Dendritic cell treated with granulocyte-macrophage colony-stimulating factor and Interleukin-4, amounts not matched to agents 40 ng/mL and 50 ng/mL, for 4 days (primary cell): ENCODE data around the gene PUS3.
"Not testable (repeated sequence)": the region's sequence is repeated elsewhere in the genome, so short reads cannot be mapped to it uniquely, and the experiment has no call there.

Experiments
- H3K27ac Mint-ChIP-seq: one replicate; pipeline ENCODE4 v1.8.0; 2022; ENCODE audit warnings: mild to moderate bottlenecking, mixed read lengths
- H3K27me3 Mint-ChIP-seq: one replicate; pipeline ENCODE4 v1.8.0; 2022; ENCODE audit warnings: mild to moderate bottlenecking, mixed read lengths
- H3K36me3 Mint-ChIP-seq: one replicate; pipeline ENCODE4 v1.8.0; 2022; ENCODE audit warnings: low read depth, mixed read lengths
- H3K4me1 Mint-ChIP-seq: one replicate; pipeline ENCODE4 v1.8.0; 2022; ENCODE audit warnings: low read depth, mixed read lengths
- H3K4me3 Mint-ChIP-seq: one replicate; pipeline ENCODE4 v1.8.0; 2022; ENCODE audit warnings: mild to moderate bottlenecking, moderate library complexity, mixed read lengths
- H3K9me3 Mint-ChIP-seq: one replicate; pipeline ENCODE4 v1.8.0; 2022; ENCODE audit warnings: mixed read lengths
- intact Hi-C: fragments of 100-400 bp; cut with micrococcal nuclease; formaldehyde crosslinking; loops from one replicate; pipeline ENCODE4 v1.15.0; 2022

The PUS3 gene

DNA sequence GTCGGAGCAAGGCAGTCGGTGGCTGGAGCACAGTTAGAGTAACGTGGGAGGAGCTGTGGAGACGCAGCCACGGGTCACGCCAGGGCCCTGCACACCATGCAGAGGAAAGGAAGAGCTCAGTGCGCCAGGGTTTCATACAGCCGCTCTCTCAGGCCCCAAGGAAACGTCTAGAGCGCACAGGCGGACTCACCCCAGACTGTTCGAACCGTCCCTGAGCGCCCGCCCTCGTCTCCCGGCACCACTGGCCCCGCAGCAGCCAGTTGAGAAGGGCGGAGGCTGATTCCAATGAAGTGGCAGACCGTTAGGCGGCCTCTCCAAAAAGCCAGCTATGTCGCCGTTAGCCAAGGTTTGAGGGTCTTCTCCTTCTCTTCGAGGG lies 16.0 kb downstream of the PUS3 start:
- no peaks in the 10 kb centered on the region for H3K9me3 Mint-ChIP-seq

DNA sequence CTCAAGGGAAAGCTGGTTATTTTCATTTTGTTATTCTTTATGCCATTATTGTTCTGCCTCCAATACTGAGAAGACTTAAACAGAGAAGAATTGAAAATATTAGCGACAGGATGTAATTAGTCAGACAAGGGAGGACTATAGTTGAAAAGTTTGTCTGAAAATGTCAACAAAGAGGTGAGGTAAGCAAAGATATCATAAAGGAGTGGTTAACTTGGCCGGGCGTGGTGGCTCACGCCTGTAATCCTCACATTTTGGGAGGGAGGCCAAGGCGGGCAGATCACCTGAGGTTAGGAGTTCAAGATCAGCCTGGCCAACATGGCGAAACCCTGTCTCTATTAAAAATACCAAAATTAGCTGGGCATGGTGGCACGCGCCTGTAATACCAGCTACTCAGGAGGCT lies 19.6 kb downstream of the PUS3 start:
- Mint-ChIP-seq H3K4me1 (peaks cover 10% of the 10 kb centered on the region), H3K27ac (no peak overlapping the region), H3K27me3 (peaks cover 15% of the 10 kb centered on the region), H3K4me3 (no peak overlapping the region), H3K9me3 (no peaks in the 10 kb centered on the region), H3K36me3 (peaks cover 7% of the 10 kb centered on the region)
- intact Hi-C loops: loop anchor here (10.0 kb wide), 1 partner anchor 929 kb away; the partner anchor contains the start of gene CCDC15

More for the DNA sequence above, 16.0 kb downstream of the PUS3 start:
- H3K36me3 Mint-ChIP-seq: peaks cover 15% of the 10 kb centered on the region
- intact Hi-C loops: loop anchor here (1.0 to 10.0 kb wide), 3 partner anchors 16 to 932 kb away; partner anchors contain the start of genes CCDC15, CHEK1 and PUS3
- peak overlapping the region; percentile 91 for H3K27ac Mint-ChIP-seq
- peaks cover 3% of the 10 kb centered on the region for H3K27me3 Mint-ChIP-seq
- peaks cover 18% of the 10 kb centered on the region for H3K4me1 Mint-ChIP-seq
- H3K4me3 Mint-ChIP-seq: peak overlapping the region; percentile 85

DNA sequence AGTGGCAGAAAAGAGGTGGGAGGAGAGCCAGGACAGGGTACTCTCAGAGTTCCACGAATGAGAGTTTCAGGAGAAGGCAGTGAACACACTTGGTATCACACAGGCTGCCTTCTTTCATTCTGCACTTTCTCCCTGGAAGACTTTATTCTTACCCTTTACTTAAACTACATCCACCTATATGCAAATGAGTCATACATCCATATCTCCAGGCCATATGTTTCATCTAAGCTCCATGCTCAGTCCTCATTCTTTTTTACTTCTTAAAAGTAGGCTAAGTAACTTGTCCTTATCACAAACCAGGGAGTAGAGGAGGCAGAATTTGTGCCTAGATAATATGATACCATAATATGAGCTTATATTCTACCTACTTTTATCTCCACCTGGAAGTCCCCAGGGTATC lies 21.7 kb downstream of the PUS3 start:
- no peaks in the 10 kb centered on the region for H3K4me1 Mint-ChIP-seq
- H3K27me3 Mint-ChIP-seq: peaks cover 17% of the 10 kb centered on the region
- intact Hi-C loops: loop anchor here (10.0 kb wide), 1 partner anchor 926 kb away; the partner anchor contains the start of gene CCDC15
- no peaks in the 10 kb centered on the region for H3K9me3 Mint-ChIP-seq
- H3K27ac Mint-ChIP-seq: no peak overlapping the region
- no peak overlapping the region for H3K4me3 Mint-ChIP-seq
- no peaks in the 10 kb centered on the region for H3K36me3 Mint-ChIP-seq

DNA sequence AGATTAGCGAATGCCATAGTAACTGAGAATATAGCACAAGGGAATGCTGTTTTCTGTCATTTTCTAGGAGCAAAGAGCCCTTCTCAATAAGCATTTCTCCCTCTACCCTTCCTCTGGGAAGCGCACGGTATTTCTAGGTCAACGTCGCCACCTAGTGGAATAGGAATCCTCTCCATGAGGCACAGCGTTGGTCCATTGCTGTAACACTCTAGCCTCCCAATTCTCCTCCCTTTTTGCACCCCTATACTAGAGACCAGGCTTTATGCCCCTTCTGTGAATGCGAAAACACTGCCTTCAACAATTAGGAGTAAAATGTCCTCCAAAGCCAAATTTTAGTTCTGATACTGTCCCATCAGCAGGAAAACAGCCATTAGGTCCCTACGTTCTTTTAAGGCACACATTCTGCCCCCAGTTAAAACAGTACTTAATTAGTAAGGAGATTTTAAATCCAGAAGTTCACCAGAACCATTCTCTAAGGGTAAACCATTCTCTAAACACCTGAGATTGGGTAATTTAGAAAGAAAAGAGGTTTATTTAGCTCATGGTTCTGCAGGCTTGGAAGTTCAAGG lies 28.4 kb downstream of the PUS3 start:
- Mint-ChIP-seq H3K4me1 (peaks cover 6% of the 10 kb centered on the region), H3K4me3 (no peak overlapping the region), H3K36me3 (no peaks in the 10 kb centered on the region), H3K27me3 (peaks cover 5% of the 10 kb centered on the region), H3K27ac (no peak overlapping the region), H3K9me3 (peaks cover 14% of the 10 kb centered on the region)
- intact Hi-C loops: loop anchor here (5.0 to 10.0 kb wide), 2 partner anchors 247 to 440 kb away; partner anchors contain the start of gene CHEK1

DNA sequence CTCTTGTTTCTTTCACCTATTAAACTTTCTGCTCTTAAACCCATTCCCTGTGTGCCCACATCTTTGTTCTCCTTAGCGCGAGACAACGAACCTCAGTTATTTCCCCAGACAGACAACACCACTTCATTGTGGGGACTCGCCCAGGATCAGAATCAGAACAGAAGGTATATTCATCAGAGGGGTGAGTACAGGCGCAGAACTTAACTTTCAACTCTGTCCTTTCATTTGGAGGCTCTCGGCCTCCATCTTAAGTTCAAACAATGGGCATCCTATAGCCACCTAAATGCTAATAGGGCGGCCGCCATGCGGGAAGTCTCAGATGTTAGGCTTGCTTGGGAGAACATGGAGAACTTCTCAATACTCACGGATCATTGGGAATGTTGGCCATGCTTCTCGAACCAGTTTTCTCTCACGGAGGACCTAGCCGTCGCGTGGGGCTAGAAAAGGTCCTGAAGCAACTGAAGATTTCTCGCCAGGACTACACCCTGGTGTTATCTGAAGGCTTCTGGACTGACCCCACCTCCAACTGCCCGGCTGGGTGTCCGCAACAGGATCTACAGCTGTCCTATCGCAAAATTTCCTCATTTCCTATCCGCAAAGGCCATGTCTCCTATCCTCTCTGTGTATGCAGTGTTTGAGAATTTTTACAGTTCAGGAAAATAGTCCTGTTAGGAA lies 29.0 kb downstream of the PUS3 start:
- Mint-ChIP-seq H3K36me3 (no peaks in the 10 kb centered on the region), H3K4me3 (no peak overlapping the region), H3K27ac (no peak overlapping the region)

DNA sequence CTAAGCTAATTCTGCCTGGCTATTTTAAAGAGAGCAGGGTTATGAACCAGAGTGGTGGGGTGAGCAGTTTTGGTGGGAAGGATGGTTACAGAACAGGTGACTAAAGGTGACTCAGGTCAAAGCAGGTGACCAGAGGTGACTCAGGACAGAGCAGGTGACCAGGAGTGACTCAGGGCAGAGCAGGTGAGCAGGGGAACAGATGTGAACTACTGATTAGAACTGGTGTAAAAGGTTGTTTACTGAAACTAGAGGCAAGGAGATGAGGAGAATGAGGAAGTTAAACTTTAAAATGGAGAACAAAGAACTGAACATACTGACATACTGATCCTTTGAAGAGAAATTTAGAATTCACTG lies 30.9 kb downstream of the PUS3 start:
- Mint-ChIP-seq H3K27me3 (peaks cover 3% of the 10 kb centered on the region), H3K4me1 (peaks cover 6% of the 10 kb centered on the region), H3K9me3 (peaks cover 14% of the 10 kb centered on the region), H3K27ac (peak overlapping the region; percentile 4), H3K4me3 (no peak overlapping the region), H3K36me3 (no peaks in the 10 kb centered on the region)
- intact Hi-C loops: loop anchor here (5.0 to 10.0 kb wide), 2 partner anchors 245 to 437 kb away; partner anchors contain the start of gene CHEK1

More for the DNA sequence above, 29.0 kb downstream of the PUS3 start:
- intact Hi-C loops: loop anchor here (5.0 to 10.0 kb wide), 2 partner anchors 247 to 439 kb away; partner anchors contain the start of gene CHEK1
- Mint-ChIP-seq H3K9me3 (peaks cover 14% of the 10 kb centered on the region), H3K27me3 (peaks cover 5% of the 10 kb centered on the region), H3K4me1 (peaks cover 6% of the 10 kb centered on the region)

DNA sequence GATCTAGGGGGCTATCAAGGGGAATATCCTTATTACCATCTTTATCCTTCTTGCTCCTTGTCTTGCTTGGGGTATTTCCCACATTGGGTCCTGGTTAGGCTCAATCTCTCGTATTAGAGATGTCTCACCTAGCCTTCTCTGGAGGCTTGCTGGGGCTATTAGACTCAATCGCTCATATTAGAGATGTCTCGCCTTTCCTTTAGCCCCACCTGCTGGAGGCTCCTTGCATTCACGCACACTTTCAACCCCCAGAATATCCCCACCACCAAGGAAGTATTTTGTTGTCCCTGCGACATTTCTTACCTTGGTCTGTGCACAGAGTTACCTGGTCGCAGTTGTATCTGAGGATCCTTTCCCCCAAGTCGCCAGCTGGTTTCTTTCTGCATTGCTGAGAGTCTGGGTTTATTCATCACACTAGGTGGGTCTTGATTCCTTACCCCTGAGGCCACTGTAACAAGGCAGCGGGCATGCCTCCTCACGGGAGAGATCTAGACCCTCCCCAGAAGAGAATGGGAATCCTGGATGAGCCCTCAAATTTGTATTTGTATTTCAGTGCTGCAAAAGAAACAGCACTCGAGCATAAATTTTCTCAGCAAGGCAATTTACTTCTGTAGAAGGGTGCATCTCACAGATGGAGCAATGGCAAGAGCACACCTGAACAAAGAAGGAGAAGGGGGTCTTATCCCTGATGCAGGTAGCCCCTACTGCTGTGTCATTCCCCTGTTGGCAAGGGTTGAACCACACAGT lies 31.4 kb downstream of the PUS3 start:
- intact Hi-C loops: loop anchor here (5.0 to 10.0 kb wide), 2 partner anchors 244 to 437 kb away; partner anchors contain the start of gene CHEK1
- Mint-ChIP-seq H3K27me3 (peaks cover 1% of the 10 kb centered on the region), H3K9me3 (peaks cover 14% of the 10 kb centered on the region), H3K4me1 (peaks cover 6% of the 10 kb centered on the region), H3K27ac (peak overlapping the region; percentile 4), H3K4me3 (no peak overlapping the region), H3K36me3 (no peaks in the 10 kb centered on the region)

DNA sequence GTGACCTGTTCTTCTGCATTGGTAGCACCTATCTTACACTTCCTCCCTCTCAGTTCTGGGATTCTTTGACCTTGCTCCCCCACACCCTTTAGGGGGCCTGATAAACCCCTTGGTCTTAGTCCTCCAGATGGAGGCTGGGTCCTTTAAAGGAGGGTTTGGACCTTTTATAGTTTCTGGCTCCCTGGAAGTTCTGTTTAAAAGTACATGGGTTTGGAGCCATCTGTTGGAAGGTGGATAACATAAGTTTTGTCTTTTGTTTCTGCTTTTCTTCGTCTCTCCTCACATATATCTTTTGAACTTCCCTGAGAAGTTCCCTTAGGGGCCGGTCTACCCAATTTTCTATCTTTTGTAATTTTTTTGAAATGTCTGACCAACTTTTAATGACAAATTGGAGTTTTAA lies 33.5 kb downstream of the PUS3 start:
- peaks cover 1% of the 10 kb centered on the region for H3K27me3 Mint-ChIP-seq
- peaks cover 14% of the 10 kb centered on the region for H3K9me3 Mint-ChIP-seq
- H3K4me3 Mint-ChIP-seq: no peak overlapping the region
- peaks cover 6% of the 10 kb centered on the region for H3K4me1 Mint-ChIP-seq
- H3K36me3 Mint-ChIP-seq: no peaks in the 10 kb centered on the region
- H3K27ac Mint-ChIP-seq: no peak overlapping the region
- intact Hi-C loops: no loop called here

DNA sequence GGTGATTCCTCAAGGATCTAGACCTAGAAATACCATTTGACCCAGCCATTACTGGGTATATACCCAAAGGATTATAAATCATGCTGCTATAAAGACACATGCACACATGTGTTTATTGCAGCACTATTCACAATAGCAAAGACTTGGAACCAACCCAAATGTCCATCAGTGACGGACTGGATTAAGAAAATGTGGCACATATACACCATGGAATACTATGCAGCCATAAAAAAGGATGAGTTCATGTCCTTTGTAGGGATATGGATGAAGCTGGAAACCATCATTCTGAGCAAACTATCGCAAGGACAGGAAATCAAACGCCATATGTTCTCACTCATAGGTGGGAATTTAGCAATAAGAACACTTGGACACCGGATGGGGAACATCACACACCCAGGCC lies 37.7 kb downstream of the PUS3 start:
- H3K9me3 Mint-ChIP-seq, intact Hi-C loops, H3K27ac Mint-ChIP-seq, H3K4me3 Mint-ChIP-seq, H3K36me3 Mint-ChIP-seq, H3K4me1 Mint-ChIP-seq, H3K27me3 Mint-ChIP-seq: not testable (repeated sequence)

DNA sequence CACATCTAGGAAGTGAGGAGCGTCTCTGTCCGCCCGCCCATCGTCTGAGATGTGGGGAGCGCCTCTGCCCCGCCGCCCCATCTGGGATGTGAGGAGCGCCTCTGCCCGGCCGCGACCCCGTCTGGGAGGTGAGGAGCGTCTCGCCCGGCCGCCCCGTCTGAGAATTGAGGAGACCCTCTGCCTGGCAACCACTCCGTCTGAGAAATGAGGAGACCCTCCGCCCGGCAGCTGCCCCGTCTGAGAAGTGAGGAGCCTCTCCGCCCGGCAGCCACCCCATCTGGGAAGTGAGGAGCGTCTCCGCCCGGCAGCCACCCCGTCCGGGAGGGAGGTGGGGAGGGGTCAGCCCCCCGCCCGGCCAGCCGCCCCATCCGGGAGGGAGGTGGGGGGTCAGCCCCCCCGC lies 40.2 kb downstream of the PUS3 start:
- intact Hi-C loops, H3K4me1 Mint-ChIP-seq, H3K27me3 Mint-ChIP-seq, H3K27ac Mint-ChIP-seq, H3K36me3 Mint-ChIP-seq, H3K4me3 Mint-ChIP-seq: not testable (repeated sequence)
- peaks cover 16% of the 10 kb centered on the region for H3K9me3 Mint-ChIP-seq

DNA sequence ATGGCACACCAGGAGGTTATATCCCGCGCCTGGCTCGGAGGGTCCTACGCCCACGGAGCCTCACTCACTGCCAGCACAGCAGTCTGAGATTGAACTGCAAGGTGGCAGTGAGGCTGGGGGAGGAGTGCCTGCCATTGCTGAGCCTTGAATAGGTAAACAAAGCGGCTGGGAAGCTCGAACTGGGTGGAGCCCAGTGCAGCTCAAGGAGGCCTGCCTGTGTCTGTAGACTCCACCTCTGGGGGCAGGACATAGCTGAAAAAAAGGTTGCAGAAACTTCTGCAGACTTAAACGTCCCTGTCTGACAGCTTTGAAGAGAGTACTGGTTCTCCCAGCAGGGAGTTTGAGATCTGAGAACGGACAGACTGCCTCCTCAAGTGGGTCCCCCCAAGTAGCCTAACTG lies 45.3 kb downstream of the PUS3 start:
- H3K36me3 Mint-ChIP-seq, H3K27me3 Mint-ChIP-seq, H3K4me1 Mint-ChIP-seq, intact Hi-C loops, H3K4me3 Mint-ChIP-seq, H3K27ac Mint-ChIP-seq: not testable (repeated sequence)
- peaks cover 16% of the 10 kb centered on the region for H3K9me3 Mint-ChIP-seq

DNA sequence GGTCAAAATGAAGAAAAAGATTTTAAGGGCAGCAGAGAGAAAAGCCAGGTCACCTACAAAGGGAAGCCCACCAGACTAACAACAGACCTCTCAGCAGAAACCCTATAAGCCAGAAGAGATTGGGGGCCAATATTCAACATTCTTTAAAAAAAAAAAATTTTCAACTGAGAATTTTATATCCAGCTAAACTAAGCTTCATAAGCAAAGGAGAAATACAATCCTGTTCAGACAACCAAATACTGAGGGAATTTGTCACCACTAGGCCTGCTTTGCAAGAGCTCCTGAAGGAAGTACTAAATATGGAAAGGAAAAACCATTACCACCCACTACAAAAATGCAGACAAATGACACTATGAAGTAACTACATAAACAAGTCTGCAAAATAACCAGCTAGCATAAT lies 56.8 kb downstream of the PUS3 start:
- H3K4me1 Mint-ChIP-seq: no peaks in the 10 kb centered on the region
- H3K4me3 Mint-ChIP-seq: no peak overlapping the region
- H3K27me3 Mint-ChIP-seq: no peaks in the 10 kb centered on the region
- no peaks in the 10 kb centered on the region for H3K36me3 Mint-ChIP-seq
- intact Hi-C loops: no loop called here
- H3K27ac Mint-ChIP-seq: no peak overlapping the region
- peaks cover 44% of the 10 kb centered on the region for H3K9me3 Mint-ChIP-seq
